Stimulated activated CD4-positive, alpha-beta T cell treated with anti-CD3 and anti-CD28 coated beads, Interleukin-12 subunit alpha, Interleukin-12 subunit beta, amount 100 ng/mL, for 48 hours (primary cell): ENCODE results near the gene ANKRD1.
"Not testable (repeated sequence)": the region's sequence is repeated elsewhere in the genome, so short reads cannot be mapped to it uniquely, and the experiment has no call there.

Experiments used
- DNase-seq, 3 donors: peaks; one replicate each; pipeline ENCODE4 v3.0.0-alpha.2; 2020; ENCODE audit warnings: low read depth in 2 of 3, low spot score in 1 of 3

Gene ANKRD1

GRCh38 chr10:90912854-90913479 lies 7.9 kb downstream of the ANKRD1 start:
- no peak for DNase-seq

- no peak for DNase-seq
These were observed 8.7 kb downstream of the ANKRD1 start for GRCh38 chr10:90912174-90912573.

DNA sequence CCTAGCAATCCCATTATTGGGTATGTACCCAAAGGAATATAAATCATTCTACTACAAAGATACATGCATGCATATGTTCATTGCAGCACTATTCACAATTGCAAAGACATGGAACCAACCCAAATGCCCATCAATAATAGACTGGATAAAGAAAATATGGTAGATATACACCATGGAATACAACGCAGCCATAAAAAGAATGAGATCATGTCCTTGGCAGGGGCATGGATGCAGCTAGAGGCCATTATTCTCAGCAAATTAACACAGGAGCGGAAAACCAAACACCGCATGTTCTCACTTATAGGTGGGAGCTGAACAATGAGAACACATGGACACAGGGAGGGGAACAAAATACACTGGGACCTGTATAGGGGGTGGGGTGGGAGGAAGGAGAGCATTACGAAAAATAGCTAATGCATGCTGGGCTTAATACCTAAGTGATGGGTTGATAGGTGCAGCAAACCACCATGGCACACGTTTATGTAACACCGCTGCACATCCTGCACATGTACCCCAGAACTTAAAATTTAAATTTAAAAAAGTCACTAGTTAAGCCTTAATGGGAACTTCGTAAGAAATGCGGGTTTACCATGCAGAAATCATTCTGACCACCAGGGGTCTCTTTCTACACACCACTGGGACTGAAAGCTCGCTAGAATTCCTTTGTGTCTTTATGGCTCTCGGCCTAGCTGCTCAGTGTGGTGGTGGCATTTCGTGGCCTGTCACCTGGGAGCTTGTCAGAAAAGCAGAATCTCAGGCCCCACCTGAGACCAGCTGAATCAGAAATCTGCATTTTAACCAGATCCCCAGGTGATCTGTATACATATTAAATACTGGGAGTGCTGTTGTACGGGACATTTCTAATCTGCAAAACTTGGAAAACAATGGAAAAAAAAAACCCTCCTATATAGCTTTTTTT lies 9.5 kb downstream of the ANKRD1 start:
- peak; percentile 8 to 65 (median 18) for DNase-seq

GRCh38 chr10:90906596-90906995 lies 14.3 kb downstream of the ANKRD1 start:
- no peak for DNase-seq

GRCh38 chr10:90905925-90906324 lies 15.0 kb downstream of the ANKRD1 start:
- DNase-seq = no peak

DNA sequence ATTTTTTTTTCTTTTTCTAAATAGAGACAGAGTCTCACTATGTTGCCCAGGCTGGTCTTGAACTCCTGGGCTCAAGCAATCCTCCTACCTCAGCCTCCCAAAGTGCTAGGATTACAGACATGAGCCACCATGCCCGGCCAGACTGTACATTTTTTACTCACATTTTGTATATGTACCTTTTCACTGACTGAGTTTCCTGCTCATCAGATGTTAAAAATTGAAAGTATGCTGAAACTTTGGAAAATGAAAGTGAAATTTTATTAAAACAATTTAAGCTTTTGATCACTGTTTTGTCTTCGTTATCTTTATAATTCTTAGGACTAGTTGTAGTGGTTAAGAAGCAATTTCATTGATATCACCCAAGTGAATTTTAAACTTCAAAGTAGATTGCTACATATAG lies 24.0 kb downstream of the ANKRD1 start:
- not testable (repeated sequence) for DNase-seq

DNA sequence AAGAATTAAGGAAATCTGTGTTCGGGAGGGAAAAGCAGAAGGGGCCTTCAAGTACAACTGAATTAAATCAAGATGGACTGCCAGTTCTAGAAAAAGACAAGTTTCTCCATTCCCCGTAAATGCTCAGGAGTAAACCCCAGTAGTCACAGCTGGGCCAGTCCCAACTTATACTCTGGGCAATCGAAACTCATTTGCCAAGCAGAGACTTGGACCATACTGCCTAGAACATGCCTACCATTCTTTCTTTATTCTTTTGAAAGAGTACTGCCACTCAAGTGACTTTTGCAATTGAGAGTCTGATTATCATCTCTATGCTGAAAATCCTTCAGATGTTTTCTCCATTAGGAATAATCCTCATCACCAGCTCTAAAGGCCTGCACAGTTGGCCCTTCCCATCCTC lies 27.7 kb downstream of the ANKRD1 start:
- no peak for DNase-seq

DNA sequence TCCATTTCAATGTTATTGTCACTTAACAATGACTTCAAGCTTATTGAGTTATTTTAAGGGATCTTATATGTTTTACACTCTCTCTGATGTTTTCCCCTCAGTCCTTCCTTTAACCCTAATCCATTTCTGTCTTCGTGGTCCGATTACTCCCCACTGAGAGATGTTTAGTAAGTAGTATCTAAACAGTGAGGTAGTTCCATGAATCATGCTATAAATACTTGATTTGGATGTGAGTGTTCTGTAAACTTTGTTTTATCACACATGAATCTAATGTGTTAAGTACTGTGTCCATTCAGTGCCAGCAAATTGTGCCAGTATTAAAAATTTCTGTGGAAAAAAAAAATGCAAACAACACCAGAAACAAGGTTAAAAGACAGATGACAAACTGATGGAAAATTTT lies 30.5 kb downstream of the ANKRD1 start:
- DNase-seq = no peak

GRCh38 chr10:90889636-90890035 lies 31.3 kb downstream of the ANKRD1 start:
- DNase-seq = no peak

DNA sequence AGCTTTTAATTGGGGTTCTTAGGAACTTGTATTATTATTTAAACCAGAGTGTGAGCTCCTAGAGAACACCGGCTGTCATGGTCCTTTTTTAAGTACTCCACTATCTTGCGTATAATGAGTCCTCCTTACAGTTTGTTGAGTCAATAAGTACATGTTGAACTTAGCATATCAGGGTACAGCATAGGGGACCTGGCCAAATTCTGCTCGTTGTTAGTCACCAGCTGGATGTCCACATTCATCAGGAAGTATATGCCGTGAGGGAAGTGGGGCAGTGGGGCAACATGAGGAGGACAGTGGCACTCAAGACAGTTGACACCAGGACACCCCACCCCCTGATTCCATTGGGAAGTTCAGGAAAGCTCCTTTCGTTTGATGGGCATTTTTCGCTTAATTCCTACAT lies 32.5 kb downstream of the ANKRD1 start:
- no peak for DNase-seq

- DNase-seq = no peak
These were observed 33.3 kb downstream of the ANKRD1 start for GRCh38 chr10:90887555-90887954.

DNA sequence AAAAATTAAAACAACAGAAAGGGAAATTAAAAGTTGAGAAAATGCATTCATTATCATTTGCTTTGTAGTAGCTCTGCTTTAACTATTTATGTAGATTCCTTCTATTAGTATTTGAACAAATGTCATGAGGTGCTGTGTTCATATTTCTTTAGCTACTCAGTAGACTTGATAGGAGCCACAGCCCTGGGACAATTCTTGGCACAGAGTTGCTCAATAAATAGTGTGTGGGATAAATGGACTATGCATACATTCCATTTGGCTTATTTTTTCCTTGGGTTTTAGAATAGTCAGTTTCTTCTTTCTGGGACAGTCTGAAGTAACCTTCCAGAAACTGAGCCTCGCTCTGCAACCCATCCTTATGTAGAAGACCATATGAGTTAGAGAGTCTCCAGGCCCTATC lies 35.7 kb downstream of the ANKRD1 start:
- DNase-seq = no peak

- no peak for DNase-seq
These were observed 36.5 kb downstream of the ANKRD1 start for GRCh38 chr10:90884431-90884830.

DNA sequence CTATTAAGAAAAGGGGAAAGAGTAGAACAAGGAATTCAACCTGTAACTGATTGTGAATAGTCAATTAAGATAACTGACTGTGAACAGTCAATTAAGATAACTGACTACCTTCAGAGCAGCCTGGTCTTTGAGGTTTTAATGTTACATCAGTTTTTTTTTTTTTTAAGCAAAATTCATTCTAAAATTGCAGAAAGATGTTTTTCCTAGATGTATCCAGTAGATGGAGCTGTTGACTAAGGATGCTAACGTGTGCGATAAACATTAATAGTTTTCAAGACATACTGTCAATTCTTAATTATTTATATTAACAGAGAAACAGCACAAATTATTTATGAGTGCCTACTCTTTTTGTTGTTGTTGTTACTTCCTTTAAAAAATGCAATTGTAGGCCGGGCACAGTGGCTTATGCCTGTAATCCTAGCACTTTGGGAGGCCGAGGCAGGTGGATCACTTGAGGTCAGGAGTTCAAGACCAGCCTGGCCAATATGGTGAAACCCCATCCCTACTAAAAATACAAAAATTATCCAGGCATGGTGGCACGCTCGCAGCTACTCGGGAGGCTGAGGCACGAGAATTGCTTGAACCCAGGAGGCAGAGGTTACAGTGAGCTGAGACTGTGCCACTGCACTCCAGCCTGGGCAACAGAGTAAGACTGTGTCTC lies 40.7 kb downstream of the ANKRD1 start:
- DNase-seq = not testable (repeated sequence)

- no peak for DNase-seq
These were observed 41.8 kb downstream of the ANKRD1 start for GRCh38 chr10:90879062-90879461.

GRCh38 chr10:90872648-90873020 lies 48.3 kb downstream of the ANKRD1 start:
- peak in 1 of 3 donors; percentile 34 for DNase-seq

- peak; percentile 70 to 81 (median 73) for DNase-seq
These were observed 48.9 kb downstream of the ANKRD1 start, which contains the start of gene RPP30 for GRCh38 chr10:90871766-90872647. Gene RPP30 (plus strand): TSS chr10:90871974. CDS start chr10:90871987, 13 bp downstream.

GRCh38 chr10:90871279-90871765 lies 49.6 kb downstream of the ANKRD1 start:
- DNase-seq = peak in 2 of 3 donors; percentile 23 to 44

DNA sequence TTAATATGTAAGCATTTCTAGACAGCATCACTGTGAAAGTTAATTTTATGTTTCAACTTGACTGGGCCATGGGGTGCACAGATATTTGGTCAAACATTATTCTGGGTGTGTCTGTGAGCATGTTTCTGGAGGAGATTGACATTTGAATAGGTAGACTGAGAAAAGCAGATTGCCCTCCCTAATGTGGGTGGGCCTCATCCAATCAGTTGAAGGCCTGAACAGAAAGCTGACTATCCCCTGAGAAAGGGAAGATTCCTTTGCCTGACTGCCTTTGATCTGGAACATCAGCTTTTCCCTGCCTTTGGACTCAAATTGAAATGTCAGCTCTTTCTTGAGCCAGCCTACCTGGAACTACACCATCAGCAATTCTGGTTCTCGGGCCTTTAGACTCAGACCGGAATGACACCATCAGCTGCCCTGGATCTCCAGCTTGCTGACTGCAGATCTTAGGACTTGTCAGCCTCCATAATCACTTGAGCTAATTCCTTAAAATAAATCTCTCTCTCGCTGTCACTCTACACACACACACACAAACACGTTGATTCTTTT lies 54.8 kb downstream of the ANKRD1 start:
- DNase-seq = no peak

DNA sequence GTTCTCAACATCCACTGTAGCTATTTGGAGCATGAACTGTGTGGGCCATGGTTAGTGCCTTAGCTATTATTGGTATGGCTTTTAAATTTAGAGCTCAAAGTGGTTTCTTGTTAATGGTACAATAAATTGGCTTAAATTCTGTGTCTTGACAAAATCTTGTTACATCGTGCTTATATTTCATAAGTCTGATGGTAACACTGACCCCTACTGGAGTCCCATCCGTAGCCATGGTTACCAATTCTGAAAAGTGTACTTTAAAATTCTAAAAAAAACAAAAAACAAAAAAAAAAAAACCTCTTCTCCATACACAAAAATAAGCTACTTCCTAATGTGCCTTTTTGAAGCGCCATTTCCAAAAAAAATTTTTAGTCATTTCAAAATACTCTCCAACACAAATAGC lies 55.5 kb downstream of the ANKRD1 start:
- no peak for DNase-seq
